H9 (cell line): ENCODE data around the gene PIAS1. TPM values are rescaled to one million over a fixed set of nuclear protein-coding genes. Genes with fewer than 3 reads are reported as not detected.

Experiments used
- DNase-seq: peaks from one replicate; pipeline ENCODE4 v3.0.0-alpha.2; 2017
- H2AFZ ChIP-seq: one replicate; pipeline ENCODE4 v1.6.1; 2013; ENCODE audit warnings: mild to moderate bottlenecking, low read length, control low read depth, moderate library complexity
- H2AK5ac ChIP-seq: 2 replicates; pipeline ENCODE4 v1.6.1; 2013; ENCODE audit warnings: low read length, control low read depth, mixed read lengths; ENCODE audit not compliant: insufficient read length
- H2BK120ac ChIP-seq: one replicate; pipeline ENCODE4 v1.6.1; 2013; ENCODE audit warnings: low read depth, mild to moderate bottlenecking, low read length, control low read depth, inconsistent platforms; ENCODE audit not compliant: poor library complexity, severe bottlenecking
- H2BK12ac ChIP-seq: 2 replicates; pipeline ENCODE4 v1.6.1; 2013; ENCODE audit warnings: low read length, control low read depth, mixed read lengths, low read depth; ENCODE audit not compliant: insufficient read length
- H2BK15ac ChIP-seq: 2 replicates; pipeline ENCODE4 v1.6.1; 2013; ENCODE audit warnings: low read depth, low read length, control low read depth
- H2BK20ac ChIP-seq: one replicate; pipeline ENCODE4 v1.6.1; 2013; ENCODE audit warnings: low read depth, mild to moderate bottlenecking, low read length, control low read depth, inconsistent platforms; ENCODE audit not compliant: poor library complexity, severe bottlenecking
- H2BK5ac ChIP-seq: 2 replicates; pipeline ENCODE4 v1.6.1; 2013; ENCODE audit warnings: low read length, control low read depth, mixed read lengths; ENCODE audit not compliant: insufficient read length
- H3K14ac ChIP-seq: 2 replicates; pipeline ENCODE4 v1.6.1; 2013; ENCODE audit warnings: low read length, control low read depth; ENCODE audit not compliant: insufficient read depth
- H3K18ac ChIP-seq: 2 replicates; pipeline ENCODE4 v1.6.1; 2013; ENCODE audit warnings: low read depth, mild to moderate bottlenecking, mixed read lengths, low read length, control low read depth; ENCODE audit not compliant: insufficient read length
- H3K23ac ChIP-seq: 2 replicates; pipeline ENCODE4 v1.6.1; 2013; ENCODE audit warnings: low read length, control low read depth, mixed read lengths, low read depth; ENCODE audit not compliant: insufficient read length
- H3K23me2 ChIP-seq: 2 replicates; pipeline ENCODE4 v1.6.1; 2013; ENCODE audit warnings: low read depth, mild to moderate bottlenecking, mixed read lengths, low read length, control low read depth; ENCODE audit not compliant: insufficient read length, poor library complexity, severe bottlenecking
- H3K27ac ChIP-seq: 2 replicates; pipeline ENCODE4 v1.5.1; 2013; ENCODE audit warnings: low read length, control low read depth, mixed read lengths, low read depth; ENCODE audit not compliant: insufficient read length
- H3K27me3 ChIP-seq: 2 replicates; pipeline ENCODE4 v1.6.1; 2013; ENCODE audit warnings: low read length, control low read depth, inconsistent platforms; ENCODE audit not compliant: insufficient read depth
- H3K4ac ChIP-seq: 2 replicates; pipeline ENCODE4 v1.6.1; 2013; ENCODE audit warnings: low read depth, mild to moderate bottlenecking, control low read depth, inconsistent platforms, low read length, moderate library complexity
- H3K4me1 ChIP-seq: 2 replicates; pipeline ENCODE4 v1.6.1; 2013; ENCODE audit warnings: low read length, control low read depth, inconsistent platforms; ENCODE audit not compliant: insufficient read depth
- H3K4me2 ChIP-seq: 2 replicates; pipeline ENCODE4 v1.6.1; 2013; ENCODE audit warnings: low read length, control low read depth, mixed read lengths; ENCODE audit not compliant: insufficient read length, insufficient read depth
- H3K56ac ChIP-seq: 2 replicates; pipeline ENCODE4 v1.6.1; 2013; ENCODE audit warnings: low read depth, mild to moderate bottlenecking, mixed read lengths, low read length, control low read depth; ENCODE audit not compliant: insufficient read length
- H3K79me1 ChIP-seq: 2 replicates; pipeline ENCODE4 v1.6.1; 2013; ENCODE audit warnings: low read depth, mild to moderate bottlenecking, moderate library complexity, low read length, control low read depth, inconsistent platforms; ENCODE audit not compliant: insufficient read depth, poor library complexity, severe bottlenecking
- H3K79me2 ChIP-seq: 2 replicates; pipeline ENCODE4 v1.6.1; 2013; ENCODE audit warnings: low read length, control low read depth, inconsistent platforms; ENCODE audit not compliant: insufficient read depth
- H3K9ac ChIP-seq: 2 replicates; pipeline ENCODE4 v1.6.1; 2013; ENCODE audit warnings: low read length, control low read depth, mixed read lengths; ENCODE audit not compliant: insufficient read length; ENCODE audit errors: extremely low read depth
- H3K9me3 ChIP-seq: one replicate; pipeline ENCODE4 v1.6.1; 2013; ENCODE audit warnings: low read depth, low read length, inconsistent platforms; ENCODE audit not compliant: control insufficient read depth
- H3T11ph ChIP-seq: one replicate; pipeline ENCODE4 v1.6.1; 2013; ENCODE audit warnings: mild to moderate bottlenecking, low read length, control low read depth, inconsistent platforms
- H4K20me1 ChIP-seq: one replicate; pipeline ENCODE4 v1.6.1; 2013; ENCODE audit not compliant: control insufficient read depth, insufficient read length, insufficient read depth
- H4K5ac ChIP-seq: 2 replicates; pipeline ENCODE4 v1.6.1; 2013; ENCODE audit warnings: low read depth, mild to moderate bottlenecking, mixed read lengths, low read length, control low read depth; ENCODE audit not compliant: insufficient read length
- H4K8ac ChIP-seq: replicated peaks from 2 replicates; pipeline ENCODE4 v1.6.1; 2013; ENCODE audit warnings: low read length, control low read depth, mixed read lengths, low read depth; ENCODE audit not compliant: insufficient read length
- H4K91ac ChIP-seq: 2 replicates; pipeline ENCODE4 v1.6.1; 2013; ENCODE audit warnings: low read depth, mild to moderate bottlenecking, moderate library complexity, mixed read lengths, low read length, control low read depth; ENCODE audit not compliant: insufficient read length
- H3K27ac Mint-ChIP-seq, 3 experiments: 2 replicates in 2 of 3; 3 replicates in 1 of 3; pipeline ENCODE4 v1.8.0; 2020 to 2021; ENCODE audit warnings: mixed read lengths in 3 of 3, mild to moderate bottlenecking in 1 of 3, moderate library complexity in 1 of 3
- H3K27me3 Mint-ChIP-seq: 2 replicates; pipeline ENCODE4 v1.8.0; 2021; ENCODE audit warnings: low read depth, mild to moderate bottlenecking, moderate library complexity, mixed read lengths
- H3K36me3 Mint-ChIP-seq, 3 experiments: 2 replicates in 2 of 3; 3 replicates in 1 of 3; pipeline ENCODE4 v1.8.0; 2020 to 2021; ENCODE audit warnings: low read depth in 3 of 3, mixed read lengths in 3 of 3; ENCODE audit not compliant: insufficient read depth in 1 of 3
- H3K4me1 Mint-ChIP-seq, 2 experiments: 2 replicates each; pipeline ENCODE4 v1.8.0; 2020; ENCODE audit warnings: mixed read lengths in 2 of 2
- H3K4me3 Mint-ChIP-seq, 2 experiments: 2 replicates in 1 of 2; 3 replicates in 1 of 2; pipeline ENCODE4 v1.8.0; 2020 to 2021; ENCODE audit warnings: mild to moderate bottlenecking in 2 of 2, mixed read lengths in 2 of 2, moderate library complexity in 1 of 2
- H3K9me3 Mint-ChIP-seq, 2 experiments: 2 replicates in 1 of 2; 3 replicates in 1 of 2; pipeline ENCODE4 v1.8.0; 2020; ENCODE audit warnings: mild to moderate bottlenecking in 2 of 2, mixed read lengths in 2 of 2, moderate library complexity in 1 of 2
- WGBS: extraction: QIAGEN DNeasy Blood & Tissue Kit; methylation state at CpG from one replicate; pipeline ENCODE4 v1.1.7; 2013; ENCODE audit warnings: missing lambda C conversion rate, low lambda C conversion rate, mixed read lengths; ENCODE audit not compliant: insufficient read length; ENCODE audit errors: extremely low coverage; 5-methylcytosine and 5-hydroxymethylcytosine counted together
- total RNA-seq: library from RNA; stranded (reverse); gene quantifications from 2 replicates; pipeline ENCODE4 v1.2.1, GENCODE V29; 2021
- TF ChIP-seq, protein P1 (sequence below): fragments of 200-600 bp; sonication (generic); conservative IDR thresholded peaks from 3 replicates; pipeline ENCODE4 v1.8.0; 2021; ENCODE audit warnings: antibody characterized with exemption, mild to moderate bottlenecking

Gene PIAS1
- total RNA-seq, 1 experiment from 2014 or later, result 31.1 TPM

DNA sequence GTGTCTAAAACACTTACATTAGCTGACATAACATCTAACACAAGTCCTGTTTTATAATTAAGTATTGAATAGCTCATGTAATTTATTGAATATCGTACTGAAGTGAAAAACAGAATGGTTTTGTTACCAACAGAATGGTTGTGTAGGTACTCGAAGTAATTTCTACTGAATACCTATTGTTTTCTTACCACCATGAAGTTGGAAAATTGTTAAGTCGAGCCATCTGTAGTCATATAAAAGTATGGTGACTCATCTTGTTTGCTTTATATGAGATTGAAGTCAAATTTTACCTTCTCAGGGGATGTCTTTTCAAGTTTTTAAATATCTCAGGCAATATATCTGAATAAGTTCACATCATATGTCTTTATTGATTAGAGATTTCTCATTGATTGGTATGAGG is 37.6 kb downstream of the PIAS1 start:
- Histone ChIP-seq H3K27ac (no peak overlapping the region), H3K23me2 (no peaks in the 10 kb centered on the region), H3K9me3 (no peaks in the 10 kb centered on the region), H2BK15ac (no peak overlapping the region), H3K14ac (no peak overlapping the region), H3K27me3 (no peaks in the 10 kb centered on the region), H3K4me2 (no peak overlapping the region), H2BK12ac (no peak overlapping the region), H3K9ac (no peak overlapping the region), H2AFZ (no peak overlapping the region), H2AK5ac (no peak overlapping the region), H3K4me1 (no peaks in the 10 kb centered on the region; the same call in 1 of the 2 replicates), H4K5ac (no peak overlapping the region), H3K79me1 (peaks cover 6% of the 10 kb centered on the region), H3T11ph (no peak overlapping the region), H2BK120ac (no peak overlapping the region), H4K20me1 (no peaks in the 10 kb centered on the region), H3K23ac (no peak overlapping the region), H3K18ac (no peak overlapping the region), H3K56ac (no peak overlapping the region), H3K4ac (no peak overlapping the region), H2BK20ac (no peak overlapping the region), H4K91ac (no peak overlapping the region), H4K8ac (no peak overlapping the region), H3K79me2 (peaks cover 2% of the 10 kb centered on the region; the same call in 1 of the 2 replicates), H2BK5ac (no peak overlapping the region)
- H3K27me3 Mint-ChIP-seq, result no peaks in the 10 kb centered on the region
- H3K36me3 Mint-ChIP-seq, result peaks cover 12 to 38% (median 17%) of the 10 kb centered on the region in 3 experiments
- no CpG with 5 or more reads among the region's 3 CpGs for WGBS
- TF ChIP-seq, protein P1, sequence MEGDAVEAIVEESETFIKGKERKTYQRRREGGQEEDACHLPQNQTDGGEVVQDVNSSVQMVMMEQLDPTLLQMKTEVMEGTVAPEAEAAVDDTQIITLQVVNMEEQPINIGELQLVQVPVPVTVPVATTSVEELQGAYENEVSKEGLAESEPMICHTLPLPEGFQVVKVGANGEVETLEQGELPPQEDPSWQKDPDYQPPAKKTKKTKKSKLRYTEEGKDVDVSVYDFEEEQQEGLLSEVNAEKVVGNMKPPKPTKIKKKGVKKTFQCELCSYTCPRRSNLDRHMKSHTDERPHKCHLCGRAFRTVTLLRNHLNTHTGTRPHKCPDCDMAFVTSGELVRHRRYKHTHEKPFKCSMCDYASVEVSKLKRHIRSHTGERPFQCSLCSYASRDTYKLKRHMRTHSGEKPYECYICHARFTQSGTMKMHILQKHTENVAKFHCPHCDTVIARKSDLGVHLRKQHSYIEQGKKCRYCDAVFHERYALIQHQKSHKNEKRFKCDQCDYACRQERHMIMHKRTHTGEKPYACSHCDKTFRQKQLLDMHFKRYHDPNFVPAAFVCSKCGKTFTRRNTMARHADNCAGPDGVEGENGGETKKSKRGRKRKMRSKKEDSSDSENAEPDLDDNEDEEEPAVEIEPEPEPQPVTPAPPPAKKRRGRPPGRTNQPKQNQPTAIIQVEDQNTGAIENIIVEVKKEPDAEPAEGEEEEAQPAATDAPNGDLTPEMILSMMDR, result no peak
- H3K4me3 Mint-ChIP-seq, result no peak overlapping the region
- H3K4me1 Mint-ChIP-seq, result no peaks in the 10 kb centered on the region
- DNase-seq, result no peak
- H3K9me3 Mint-ChIP-seq, result peaks cover 8 to 10% of the 10 kb centered on the region in 2 experiments
- no peak overlapping the region for H3K27ac Mint-ChIP-seq
